HepG2 (cell line): ENCODE data around the gene SRF. TPM values are rescaled to one million over a fixed set of nuclear protein-coding genes. Genes with fewer than 3 reads are reported as not detected.

Experiments
- FOXJ3 ChIP-seq: sonication (generic); formaldehyde crosslinking; IDR thresholded peaks from 2 replicates; pipeline ENCODE4 v1.4.0; 2020; ENCODE audit warnings: missing genetic modification reagents, mild to moderate bottlenecking, borderline replicate concordance
- HNRNPUL1 ChIP-seq: fragments of 200-400 bp; formaldehyde crosslinking; IDR thresholded peaks from 2 replicates; pipeline ENCODE4 v1.6.1; 2017; ENCODE audit warnings: low read depth, mild to moderate bottlenecking, low read length, moderate library complexity
- KDM2A ChIP-seq: sonication (generic); formaldehyde crosslinking; IDR thresholded peaks from 2 replicates; pipeline ENCODE4 v1.4.0; 2020; ENCODE audit warnings: low read depth, missing genetic modification reagents, borderline replicate concordance
- PRDM15 ChIP-seq: sonication (generic); formaldehyde crosslinking; IDR thresholded peaks from 2 replicates; pipeline ENCODE4 v1.4.0; 2020; ENCODE audit warnings: missing genetic modification reagents
- RBFOX2 ChIP-seq: fragments of 200-400 bp; formaldehyde crosslinking; IDR thresholded peaks from 2 replicates; pipeline ENCODE4 v1.6.1; 2017; ENCODE audit warnings: low read depth, mild to moderate bottlenecking, low read length
- RXRA ChIP-seq: sonication (generic); formaldehyde crosslinking; IDR thresholded peaks from 2 replicates; pipeline ENCODE4 v1.5.1; 2020; ENCODE audit warnings: missing genetic modification reagents
- SAP130 ChIP-seq: IDR thresholded peaks from 2 replicates; pipeline ENCODE4 v1.6.1; 2016; ENCODE audit warnings: low read depth
- SATB2 ChIP-seq: sonication (generic); formaldehyde crosslinking; IDR thresholded peaks from 2 replicates; pipeline ENCODE4 v1.5.0; 2020; ENCODE audit warnings: missing genetic modification reagents
- SMAD9 ChIP-seq: sonication (generic); formaldehyde crosslinking; IDR thresholded peaks from 2 replicates; pipeline ENCODE4 v1.5.1; 2020; ENCODE audit warnings: mild to moderate bottlenecking, missing genetic modification reagents
- SMYD3 ChIP-seq: sonication (generic); formaldehyde crosslinking; IDR thresholded peaks from 2 replicates; pipeline ENCODE4 v1.8.1; 2023; ENCODE audit warnings: mild to moderate bottlenecking, missing genetic modification reagents
- ZBTB25 ChIP-seq: IDR thresholded peaks from 2 replicates; pipeline ENCODE4 v1.6.1; 2018; ENCODE audit warnings: missing genetic modification reagents
- ZMYM4 ChIP-seq: sonication (generic); formaldehyde crosslinking; IDR thresholded peaks from 2 replicates; pipeline ENCODE4 v1.8.1; 2023; ENCODE audit warnings: mild to moderate bottlenecking, missing genetic modification reagents
- ZNF512 ChIP-seq: sonication (generic); formaldehyde crosslinking; IDR thresholded peaks from 2 replicates; pipeline ENCODE4 v1.4.0; 2020; ENCODE audit warnings: mild to moderate bottlenecking, missing genetic modification reagents
- ZNF512B ChIP-seq: sonication (generic); formaldehyde crosslinking; IDR thresholded peaks from 2 replicates; pipeline ENCODE4 v1.5.1; 2020; ENCODE audit warnings: missing genetic modification reagents, mild to moderate bottlenecking, borderline replicate concordance
- ZNF770 ChIP-seq: sonication (generic); formaldehyde crosslinking; IDR thresholded peaks from 2 replicates; pipeline ENCODE4 v1.5.0; 2020; ENCODE audit warnings: mild to moderate bottlenecking, missing genetic modification reagents
- polyA plus RNA-seq, 8 experiments: library from polyadenylated mRNA; depleted of rRNA in 3 of 8; stranded (reverse) in 7 of 8; unstranded in 1 of 8; fragments of >200 nt; fragmentation: Illumina TruSeq in 4 of 8; extraction: Trizol in 4 of 8; gene quantifications; 2 replicates each; pipeline versions ENCODE4 v1.2.1 to v1.2.3, GENCODE V29; 2011 to 2016; ENCODE audit warnings: low read depth in 4 of 8, missing spikeins in 1 of 8, mixed read lengths in 1 of 8; ENCODE audit not compliant: insufficient read depth in 1 of 8
- total RNA-seq, 5 experiments: library from RNA; depleted of rRNA; stranded (reverse); fragments of >200 nt; fragmentation: Illumina TruSeq; extraction: Trizol; gene quantifications; 2 replicates each; pipeline ENCODE4 v1.2.3, GENCODE V29; 2016; ENCODE audit warnings: low read depth in 1 of 5

Gene SRF
- total and polyA plus RNA-seq, 2 of the 13 experiments (the other 11 are each of a cell fraction or from before 2014, with no cell fraction given): 25.5 to 44.1 TPM

- TF ChIP-seq PRDM15 (CRISPR knock-in tag) (peak; percentile 94), ZNF512B (CRISPR knock-in tag) (no peak; the same call in 1 of the 2 replicates), RBFOX2 (no peak), RXRA (CRISPR knock-in tag) (peak; percentile 74), FOXJ3 (CRISPR knock-in tag) (peak; percentile 51; the same call in 1 of the 2 replicates), KDM2A (CRISPR knock-in tag) (peak; percentile 91), SATB2 (CRISPR knock-in tag) (no peak), ZBTB25 (CRISPR knock-in tag) (peak; percentile 58; the same call in 1 of the 2 replicates), ZMYM4 (CRISPR knock-in tag) (peak; percentile 75), ZNF770 (CRISPR knock-in tag) (no peak), ZNF512 (CRISPR knock-in tag) (no peak), SMAD9 (CRISPR knock-in tag) (no peak), SMYD3 (CRISPR knock-in tag) (no peak), HNRNPUL1 (no peak), SAP130 (peak; percentile 79)
Observed at GRCh38 chr6:43143235-43144128, 27.6 kb upstream of the SRF start (continued).
